ENCODE data around the gene TST.

DNA sequence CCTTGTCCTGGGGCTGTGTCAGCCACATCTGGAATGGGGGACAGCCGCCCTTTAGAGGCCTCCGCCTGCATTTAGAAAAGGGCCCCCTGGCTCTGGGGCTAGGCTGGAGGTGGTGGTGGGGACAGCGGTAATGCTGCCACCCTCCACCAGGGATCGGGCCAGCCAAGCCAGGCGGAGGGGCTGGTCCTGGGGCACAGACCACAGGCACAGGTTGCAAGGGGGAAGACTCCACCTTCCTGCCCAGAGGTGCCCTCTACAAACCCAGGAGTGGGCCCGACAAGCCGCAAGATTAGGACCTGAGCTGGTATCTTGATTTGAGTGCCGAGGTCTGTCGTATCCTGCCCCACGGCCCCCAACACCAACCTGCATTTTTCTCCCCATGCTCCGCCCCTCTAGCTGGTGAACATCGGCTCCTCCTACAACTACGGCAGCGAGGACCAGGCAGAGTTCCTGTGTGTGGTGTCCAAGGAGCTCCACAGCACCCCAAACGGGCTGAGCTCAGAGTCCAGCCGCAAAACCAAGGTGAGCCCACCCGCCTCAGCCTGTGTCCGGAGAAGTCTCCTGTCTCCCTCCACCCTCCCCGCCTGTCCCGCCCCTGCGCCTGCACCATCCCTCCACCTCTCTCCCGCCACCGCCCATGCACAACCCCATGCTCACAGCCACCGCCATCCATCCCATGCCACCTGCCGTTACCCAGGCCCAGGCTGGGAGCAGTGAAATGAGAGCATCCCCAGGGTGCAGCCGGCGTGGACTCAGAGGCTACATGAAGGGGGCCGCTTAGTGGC lies 39.9 kb upstream of the TST start:
- TF ChIP-seq, protein P1, sequence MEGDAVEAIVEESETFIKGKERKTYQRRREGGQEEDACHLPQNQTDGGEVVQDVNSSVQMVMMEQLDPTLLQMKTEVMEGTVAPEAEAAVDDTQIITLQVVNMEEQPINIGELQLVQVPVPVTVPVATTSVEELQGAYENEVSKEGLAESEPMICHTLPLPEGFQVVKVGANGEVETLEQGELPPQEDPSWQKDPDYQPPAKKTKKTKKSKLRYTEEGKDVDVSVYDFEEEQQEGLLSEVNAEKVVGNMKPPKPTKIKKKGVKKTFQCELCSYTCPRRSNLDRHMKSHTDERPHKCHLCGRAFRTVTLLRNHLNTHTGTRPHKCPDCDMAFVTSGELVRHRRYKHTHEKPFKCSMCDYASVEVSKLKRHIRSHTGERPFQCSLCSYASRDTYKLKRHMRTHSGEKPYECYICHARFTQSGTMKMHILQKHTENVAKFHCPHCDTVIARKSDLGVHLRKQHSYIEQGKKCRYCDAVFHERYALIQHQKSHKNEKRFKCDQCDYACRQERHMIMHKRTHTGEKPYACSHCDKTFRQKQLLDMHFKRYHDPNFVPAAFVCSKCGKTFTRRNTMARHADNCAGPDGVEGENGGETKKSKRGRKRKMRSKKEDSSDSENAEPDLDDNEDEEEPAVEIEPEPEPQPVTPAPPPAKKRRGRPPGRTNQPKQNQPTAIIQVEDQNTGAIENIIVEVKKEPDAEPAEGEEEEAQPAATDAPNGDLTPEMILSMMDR (IDR thresholded peaks at IDR 0.05; ENCODE audit: control extremely low read depth in 1 of 3, insufficient read depth in 1 of 3, low read depth in 1 of 3, low read length in 3 of 3): peak; percentile 15 to 56 (median 33); a peak in 3 of 4 replicates
- TF ChIP-seq HDAC6 (IDR thresholded peaks at IDR 0.05; ENCODE audit: low read depth, low read length) (no peak), GABPA (IDR thresholded peaks at IDR 0.05; ENCODE audit: borderline replicate concordance, insufficient read depth, low read length) (no peak), TAF7 (optimal IDR thresholded peaks at IDR 0.05; ENCODE audit: borderline replicate concordance, low read depth, low read length) (no peak), POLR2A (IDR thresholded peaks at IDR 0.05; ENCODE audit: control extremely low read depth in 1 of 2, low read depth in 2 of 2, low read length in 2 of 2) (no peak), RFX5 (IDR thresholded peaks at IDR 0.05; ENCODE audit: borderline replicate concordance, low read depth, low read length) (no peak), POLR2AphosphoS5 (IDR thresholded peaks at IDR 0.05; ENCODE audit: low read depth, low read length) (no peak), SAP30 (IDR thresholded peaks at IDR 0.05; ENCODE audit: insufficient read depth, insufficient replicate concordance, low read length) (no peak), MAX (IDR thresholded peaks at IDR 0.05) (no peak)

Data from H1 (cell line).